NOMO-1 treated with dmso at 0.1 percent for 144 hours (cell line): ENCODE data around the gene GUCY2D.
A peak's percentile ranks its signal among the peaks of the same experiment; 100 is the strongest.

Source experiments
- DNase-seq: peaks from one replicate; lab custom pipeline; 2025; ENCODE audit not compliant: unreplicated experiment; lab: John Stamatoyannopoulos, UW

GUCY2D gene

DNA sequence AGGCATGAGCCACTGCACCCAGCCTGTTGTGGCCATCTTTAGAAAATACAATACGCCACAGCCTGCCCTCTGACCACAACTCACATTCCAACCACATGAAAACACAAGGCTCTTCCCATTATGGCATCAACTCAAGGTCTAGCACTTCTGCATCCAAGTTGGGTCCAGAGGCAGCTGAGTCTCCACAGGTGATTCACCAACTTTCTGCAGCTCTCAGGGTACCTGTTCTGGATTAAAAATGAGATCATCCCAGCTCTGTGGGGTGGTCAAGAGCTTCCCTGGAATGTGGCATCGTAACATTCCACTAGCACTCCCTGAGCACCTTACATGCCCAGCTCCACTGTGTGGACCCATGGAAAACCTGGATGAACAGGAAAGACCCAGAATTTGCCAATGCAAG, 9.9 kb upstream of the GUCY2D start:
- DNase-seq: no peak

DNA sequence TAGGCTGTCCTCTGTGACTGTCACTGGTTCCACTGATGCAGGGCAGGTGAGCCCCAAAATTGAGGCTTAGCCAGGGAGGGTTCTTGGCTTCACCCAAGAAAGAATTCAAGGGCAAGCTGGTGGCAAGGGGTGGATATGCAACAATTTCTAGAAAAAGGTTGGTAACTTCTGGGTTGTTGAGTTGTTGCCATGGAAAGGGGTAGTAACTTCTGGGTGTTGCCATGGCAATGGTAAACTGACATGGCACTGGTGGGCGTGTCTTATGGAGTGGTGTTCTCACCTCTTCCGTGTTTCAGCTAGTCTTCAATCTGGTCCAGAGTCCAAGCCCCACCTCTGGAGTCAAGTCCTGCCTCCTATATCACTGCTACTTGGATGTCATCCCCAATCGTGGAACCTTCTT, 9.5 kb upstream of the GUCY2D start:
- no peak for DNase-seq

DNA sequence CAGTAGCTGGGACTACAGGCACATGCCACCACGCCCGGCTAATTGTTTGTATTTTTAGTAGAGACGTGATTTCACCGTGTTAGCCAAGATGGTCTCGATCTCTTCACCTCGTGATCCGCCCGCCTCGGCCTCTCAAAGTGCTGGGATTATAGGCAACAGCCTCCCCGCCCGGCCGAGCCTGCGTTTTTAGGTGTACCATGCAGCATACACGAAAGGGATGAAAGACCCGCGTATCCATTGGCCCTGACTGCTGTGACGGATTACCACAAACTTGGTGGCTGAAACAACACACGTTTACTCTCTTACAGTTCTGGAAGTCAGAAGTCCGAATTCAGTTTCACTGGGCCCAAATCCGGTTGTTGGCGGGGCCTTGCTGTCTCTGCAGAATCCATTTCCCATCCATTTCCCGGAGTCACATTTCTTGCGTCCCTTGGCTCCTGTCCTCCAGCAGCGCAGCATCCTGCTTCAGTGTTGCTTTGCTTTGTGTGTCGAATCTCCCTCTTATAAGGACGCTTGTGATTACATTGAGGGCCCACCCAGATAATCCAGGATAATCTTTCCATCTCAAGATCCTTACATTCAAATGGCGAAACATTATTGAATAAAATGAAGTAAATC, 8.3 kb upstream of the GUCY2D start:
- DNase-seq: no peak

DNA sequence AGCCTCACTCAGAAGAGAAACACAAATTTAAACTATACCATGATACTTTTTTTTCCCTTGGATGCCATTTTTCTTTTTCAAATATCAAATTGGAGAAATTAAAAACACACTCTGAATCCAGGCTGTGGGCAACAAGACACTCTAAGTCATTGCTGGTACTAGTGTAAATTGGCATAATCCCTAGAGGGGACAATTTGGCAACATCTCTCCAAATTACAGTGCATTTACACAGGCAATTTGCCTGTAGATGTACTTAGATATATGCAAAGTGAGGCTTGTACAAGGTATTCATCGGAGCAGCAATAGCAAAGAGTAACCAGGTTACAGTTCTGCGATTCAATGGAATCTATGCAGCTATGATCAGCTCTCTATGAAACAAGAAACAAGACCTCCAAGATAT, 6.7 kb upstream of the GUCY2D start:
- DNase-seq: no peak

GRCh38 chr17:7997186-7997585, 5.2 kb upstream of the GUCY2D start:
- DNase-seq: peak; percentile 21

DNA sequence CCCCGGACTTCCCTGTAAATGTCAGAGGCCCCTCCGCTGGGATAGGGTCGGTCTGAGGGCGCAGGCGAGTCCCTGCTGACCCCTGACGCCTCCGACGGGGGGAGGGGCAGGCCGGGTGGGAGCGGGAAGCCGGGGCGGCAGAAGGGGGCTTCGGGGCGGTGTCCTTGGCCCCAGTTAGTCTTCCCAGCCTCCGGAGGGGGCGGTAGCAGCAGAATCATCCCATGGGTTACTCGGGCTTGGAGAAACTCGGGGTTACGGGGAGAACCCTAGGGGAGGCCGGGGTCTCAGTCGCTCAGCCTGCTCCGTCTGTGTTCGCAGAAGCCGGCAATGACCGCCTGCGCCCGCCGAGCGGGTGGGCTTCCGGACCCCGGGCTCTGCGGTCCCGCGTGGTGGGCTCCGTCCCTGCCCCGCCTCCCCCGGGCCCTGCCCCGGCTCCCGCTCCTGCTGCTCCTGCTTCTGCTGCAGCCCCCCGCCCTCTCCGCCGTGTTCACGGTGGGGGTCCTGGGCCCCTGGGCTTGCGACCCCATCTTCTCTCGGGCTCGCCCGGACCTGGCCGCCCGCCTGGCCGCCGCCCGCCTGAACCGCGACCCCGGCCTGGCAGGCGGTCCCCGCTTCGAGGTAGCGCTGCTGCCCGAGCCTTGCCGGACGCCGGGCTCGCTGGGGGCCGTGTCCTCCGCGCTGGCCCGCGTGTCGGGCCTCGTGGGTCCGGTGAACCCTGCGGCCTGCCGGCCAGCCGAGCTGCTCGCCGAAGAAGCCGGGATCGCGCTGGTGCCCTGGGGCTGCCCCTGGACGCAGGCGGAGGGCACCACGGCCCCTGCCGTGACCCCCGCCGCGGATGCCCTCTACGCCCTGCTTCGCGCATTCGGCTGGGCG, 542 bp downstream of the GUCY2D start:
- DNase-seq: no peak

DNA sequence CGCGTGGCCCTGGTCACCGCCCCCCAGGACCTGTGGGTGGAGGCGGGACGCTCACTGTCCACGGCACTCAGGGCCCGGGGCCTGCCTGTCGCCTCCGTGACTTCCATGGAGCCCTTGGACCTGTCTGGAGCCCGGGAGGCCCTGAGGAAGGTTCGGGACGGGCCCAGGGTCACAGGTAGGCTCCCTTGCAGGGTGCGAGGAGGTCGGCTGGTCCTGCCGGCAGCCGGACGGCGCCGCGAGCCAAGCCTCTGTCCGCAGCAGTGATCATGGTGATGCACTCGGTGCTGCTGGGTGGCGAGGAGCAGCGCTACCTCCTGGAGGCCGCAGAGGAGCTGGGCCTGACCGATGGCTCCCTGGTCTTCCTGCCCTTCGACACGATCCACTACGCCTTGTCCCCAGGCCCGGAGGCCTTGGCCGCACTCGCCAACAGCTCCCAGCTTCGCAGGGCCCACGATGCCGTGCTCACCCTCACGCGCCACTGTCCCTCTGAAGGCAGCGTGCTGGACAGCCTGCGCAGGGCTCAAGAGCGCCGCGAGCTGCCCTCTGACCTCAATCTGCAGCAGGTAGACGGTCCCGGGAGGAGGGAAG, 1.3 kb downstream of the GUCY2D start:
- DNase-seq: no peak

GRCh38 chr17:8004899-8005298, 2.5 kb downstream of the GUCY2D start:
- DNase-seq: no peak

GRCh38 chr17:8005357-8005756, 2.9 kb downstream of the GUCY2D start:
- no peak for DNase-seq

- no peak for DNase-seq
Measured at GRCh38 chr17:8005967-8006730, 3.7 kb downstream of the GUCY2D start.

- no peak for DNase-seq
Measured at GRCh38 chr17:8006836-8007680, 4.6 kb downstream of the GUCY2D start.

GRCh38 chr17:8007836-8008235, 5.4 kb downstream of the GUCY2D start:
- no peak for DNase-seq

DNA sequence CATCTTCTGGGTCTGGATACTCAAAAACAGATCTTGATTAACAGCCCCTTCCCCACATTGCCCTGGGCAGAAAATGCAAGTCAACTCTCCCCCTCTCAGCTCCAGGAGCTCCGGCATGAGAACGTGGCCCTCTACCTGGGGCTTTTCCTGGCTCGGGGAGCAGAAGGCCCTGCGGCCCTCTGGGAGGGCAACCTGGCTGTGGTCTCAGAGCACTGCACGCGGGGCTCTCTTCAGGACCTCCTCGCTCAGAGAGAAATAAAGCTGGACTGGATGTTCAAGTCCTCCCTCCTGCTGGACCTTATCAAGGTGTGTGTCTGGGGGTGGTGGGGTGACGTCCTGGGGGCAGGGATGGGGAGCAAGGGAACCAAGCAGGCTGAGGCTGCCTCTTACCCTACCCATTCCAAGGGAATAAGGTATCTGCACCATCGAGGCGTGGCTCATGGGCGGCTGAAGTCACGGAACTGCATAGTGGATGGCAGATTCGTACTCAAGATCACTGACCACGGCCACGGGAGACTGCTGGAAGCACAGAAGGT, 9.7 kb downstream of the GUCY2D start:
- no peak for DNase-seq

DNA sequence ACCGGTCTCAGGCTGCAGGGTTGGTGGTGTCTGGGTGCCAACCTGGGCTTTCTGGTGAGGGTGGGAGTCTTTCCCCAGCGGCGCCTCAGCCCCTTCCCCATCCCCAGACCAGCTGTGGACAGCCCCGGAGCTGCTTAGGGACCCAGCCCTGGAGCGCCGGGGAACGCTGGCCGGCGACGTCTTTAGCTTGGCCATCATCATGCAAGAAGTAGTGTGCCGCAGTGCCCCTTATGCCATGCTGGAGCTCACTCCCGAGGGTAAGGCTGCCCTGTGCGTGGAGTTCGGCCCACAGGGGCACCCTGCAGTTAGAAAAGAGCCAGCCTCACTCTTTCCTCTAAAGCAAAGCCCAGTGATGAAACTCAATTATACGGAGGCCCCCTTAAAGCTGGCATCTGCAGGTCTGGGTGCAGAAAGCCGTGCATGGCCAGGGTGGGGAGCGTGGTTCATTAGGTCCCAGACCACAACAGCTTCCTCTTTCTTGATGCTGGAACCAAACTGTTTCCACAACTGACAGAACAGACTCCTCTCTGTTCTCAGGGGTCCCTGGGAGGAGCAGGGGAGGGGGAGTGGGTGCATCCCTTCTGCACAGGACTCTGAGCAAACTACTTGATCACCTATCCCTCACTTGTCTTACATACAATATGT, 10.7 kb downstream of the GUCY2D start:
- no peak for DNase-seq

DNA sequence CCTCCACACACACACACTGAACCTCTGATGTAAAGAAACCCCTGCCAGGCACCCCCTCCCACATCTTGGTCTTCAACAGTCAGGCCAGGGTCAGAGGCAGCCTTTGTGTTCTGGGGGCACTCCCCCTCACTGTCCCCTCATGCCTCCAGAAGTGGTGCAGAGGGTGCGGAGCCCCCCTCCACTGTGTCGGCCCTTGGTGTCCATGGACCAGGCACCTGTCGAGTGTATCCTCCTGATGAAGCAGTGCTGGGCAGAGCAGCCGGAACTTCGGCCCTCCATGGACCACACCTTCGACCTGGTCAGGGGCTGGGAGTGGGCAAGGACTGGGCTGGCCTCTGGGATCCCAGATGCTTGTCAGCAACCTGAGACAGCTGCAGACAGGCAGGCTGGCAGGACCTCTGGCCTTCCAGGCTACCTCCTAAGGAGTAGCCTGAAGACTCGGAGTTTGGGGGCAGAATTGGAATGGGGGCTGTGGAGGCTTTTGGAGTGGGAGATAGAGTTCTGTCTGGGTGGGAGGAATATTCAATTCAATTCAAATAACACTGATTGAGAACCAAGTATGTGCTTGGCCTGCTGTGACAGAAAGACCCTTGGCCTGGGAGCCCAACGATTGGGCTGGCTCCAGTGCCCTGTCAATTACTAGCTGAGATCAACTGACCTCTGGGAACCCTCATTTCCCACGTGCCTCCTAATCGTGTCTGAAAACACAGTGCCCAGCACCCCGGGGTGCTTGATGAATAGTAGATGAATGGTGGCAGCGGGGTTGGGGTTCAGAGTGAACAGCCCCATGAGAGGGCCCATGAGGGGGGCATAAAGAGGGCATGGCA, 11.5 kb downstream of the GUCY2D start:
- DNase-seq: no peak

DNA sequence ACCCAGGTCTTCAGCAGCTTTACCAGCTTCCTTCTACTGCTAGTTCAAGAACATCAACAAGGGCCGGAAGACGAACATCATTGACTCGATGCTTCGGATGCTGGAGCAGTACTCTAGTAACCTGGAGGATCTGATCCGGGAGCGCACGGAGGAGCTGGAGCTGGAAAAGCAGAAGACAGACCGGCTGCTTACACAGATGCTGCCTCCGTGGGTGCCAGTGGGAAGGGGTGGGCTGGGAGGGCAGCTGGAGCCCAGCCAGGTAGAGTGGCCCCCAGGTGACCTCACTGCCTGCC, 12.1 kb downstream of the GUCY2D start:
- no peak for DNase-seq

DNA sequence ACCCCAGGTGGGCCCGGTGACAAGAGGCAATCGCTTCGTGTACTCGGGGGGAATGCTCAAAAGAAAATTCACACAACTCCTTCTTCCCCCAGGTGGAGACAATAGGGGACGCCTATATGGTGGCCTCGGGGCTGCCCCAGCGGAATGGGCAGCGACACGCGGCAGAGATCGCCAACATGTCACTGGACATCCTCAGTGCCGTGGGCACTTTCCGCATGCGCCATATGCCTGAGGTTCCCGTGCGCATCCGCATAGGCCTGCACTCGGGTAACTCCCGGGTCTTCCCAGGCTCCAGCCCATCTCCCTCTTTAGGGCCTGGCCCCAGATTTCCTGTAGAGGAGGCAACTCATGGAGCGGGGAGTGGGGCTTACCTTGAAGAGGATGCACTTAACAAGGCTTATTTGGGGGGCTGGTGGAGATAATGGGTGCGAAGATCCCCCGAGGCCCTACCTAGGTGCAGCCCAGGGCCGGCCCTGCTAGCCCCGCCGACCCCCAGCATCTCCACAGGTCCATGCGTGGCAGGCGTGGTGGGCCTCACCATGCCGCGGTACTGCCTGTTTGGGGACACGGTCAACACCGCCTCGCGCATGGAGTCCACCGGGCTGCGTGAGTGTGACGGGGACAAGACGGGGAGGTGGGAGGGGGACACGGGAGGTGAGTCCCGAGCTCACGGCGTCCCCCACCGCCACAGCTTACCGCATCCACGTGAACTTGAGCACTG, 13.0 kb downstream of the GUCY2D start:
- DNase-seq: no peak

- DNase-seq: no peak
Measured at GRCh38 chr17:8015957-8016631, 13.7 kb downstream of the GUCY2D start.
